K562 (cell line): Measurements from ENCODE around the gene ARHGAP18. TPM values are rescaled to one million over a fixed set of nuclear protein-coding genes. Genes with fewer than 3 reads are reported as not detected.
A peak's percentile ranks its signal among the peaks of the same experiment; 100 is the strongest.

ENCODE experiments used
- ATAC-seq: fragments of 200-7000 bp; cut with Tn5 transposase; 3 replicates; pipeline ENCODE4 v1.9.1; 2020; ENCODE audit warnings: moderate library complexity
- BruUV-seq: library from RNA; stranded (reverse); fragments of 400-500 nt; replicated peaks from 2 replicates; lab custom pipeline; 2021; lab: Mats Ljungman, UMichigan
- CTCF ChIA-PET: fragments of 300-600 bp; formaldehyde crosslinking; extraction: SDS; loops from one replicate; lab custom pipeline; 2021; ENCODE audit warnings: low intra/inter-chr PET ratio; lab: Yijun Ruan, JAX
- POLR2A ChIA-PET: fragments of 300-600, 350-650 bp; sonication (Branson Sonifier 250); formaldehyde crosslinking; extraction: SDS; loops from one replicate; lab custom pipeline; 2021; ENCODE audit warnings: antibody characterized with exemption, inconsistent platforms; lab: Yijun Ruan, JAX
- DNase-seq, 4 experiments: peaks; one replicate each; pipeline versions ENCODE4 v3.0.0 to v3.0.0-alpha.2; 2011 to 2018; ENCODE audit warnings: low spot score in 3 of 4, mixed read lengths in 3 of 4; ENCODE audit errors: extremely low read depth in 1 of 4
- FAIRE-seq: peaks from 2 replicates; lab custom pipeline; 2011; peaks lifted over from hg19 to GRCh38; lab: Jason Lieb, UNC
- H2AFZ ChIP-seq: 2 replicates; pipeline ENCODE4 v1.6.0; 2011; ENCODE audit warnings: low read depth, low read length, control low read depth, inconsistent platforms
- H3K27ac ChIP-seq: fragments of 200-600 bp; 3 replicates; pipeline ENCODE4 v1.8.0; 2011; ENCODE audit warnings: low read depth, mild to moderate bottlenecking, control low read depth, inconsistent platforms, low read length, moderate library complexity, mixed read lengths; ENCODE audit errors: extremely low read depth
- H3K27me3 ChIP-seq, 2 experiments: fragments of 300-600 bp in 1 of 2; 2 replicates in 1 of 2; 3 replicates in 1 of 2; pipeline versions ENCODE4 v1.6.0 to v1.8.0; 2011; ENCODE audit warnings: inconsistent platforms in 2 of 2, low read length in 2 of 2, mild to moderate bottlenecking in 1 of 2, mixed read lengths in 1 of 2, moderate library complexity in 1 of 2; ENCODE audit not compliant: control insufficient read depth in 2 of 2, insufficient read depth in 2 of 2
- H3K36me3 ChIP-seq: fragments of 300-600 bp; 3 replicates; pipeline ENCODE4 v1.8.0; 2011; ENCODE audit warnings: mild to moderate bottlenecking, low read length, inconsistent platforms; ENCODE audit not compliant: control insufficient read depth, insufficient read depth
- H3K4me1 ChIP-seq, 2 experiments: fragments of 200-600 bp in 1 of 2; replicated peaks in 1 of 2; 2 replicates in 1 of 2; 3 replicates in 1 of 2; pipeline versions ENCODE4 v1.5.1 to v1.8.0; 2011; ENCODE audit warnings: inconsistent platforms in 2 of 2, low read length in 2 of 2, mild to moderate bottlenecking in 1 of 2, mixed read lengths in 1 of 2, moderate library complexity in 1 of 2; ENCODE audit not compliant: control insufficient read depth in 2 of 2, insufficient read depth in 2 of 2
- H3K4me2 ChIP-seq: 2 replicates; pipeline ENCODE4 v1.6.1; 2011; ENCODE audit warnings: low read length, control low read depth, inconsistent platforms, mixed read lengths; ENCODE audit not compliant: insufficient read depth
- H3K4me3 ChIP-seq: fragments of 200-600 bp; sonication (generic), shearing (Covaris generic); 2 replicates; pipeline ENCODE4 v1.5.1; 2016; ENCODE audit warnings: control low read depth, inconsistent platforms
- H3K79me2 ChIP-seq: fragments of 200-600 bp; 3 replicates; pipeline ENCODE4 v1.8.0; 2011; ENCODE audit warnings: low read length, inconsistent platforms; ENCODE audit not compliant: control insufficient read depth, insufficient read depth
- H3K9ac ChIP-seq, 2 experiments: 2 replicates each; pipeline versions ENCODE4 v1.6.0 to v1.6.1; 2011; ENCODE audit warnings: low read depth in 2 of 2, low read length in 2 of 2, control low read depth in 1 of 2, inconsistent platforms in 1 of 2, mild to moderate bottlenecking in 1 of 2, mixed read lengths in 1 of 2; ENCODE audit not compliant: insufficient read depth in 1 of 2
- H3K9me1 ChIP-seq: one replicate; pipeline ENCODE4 v1.6.0; 2011; ENCODE audit warnings: inconsistent platforms, mild to moderate bottlenecking, low read length, moderate library complexity; ENCODE audit not compliant: control insufficient read depth, insufficient read depth
- H3K9me3 ChIP-seq: replicated peaks from 2 replicates; pipeline ENCODE4 v1.5.1; 2011; ENCODE audit warnings: low read depth, low read length, inconsistent platforms; ENCODE audit not compliant: control insufficient read depth, insufficient read depth
- H4K20me1 ChIP-seq: replicated peaks from 2 replicates; pipeline ENCODE4 v1.6.1; 2011; ENCODE audit warnings: low read length, inconsistent platforms, mixed read lengths; ENCODE audit not compliant: control insufficient read depth, insufficient read depth
- CBFA2T2 ChIP-seq: fragments of 450-650 bp; conservative IDR thresholded peaks from 2 replicates; pipeline ENCODE4 v1.6.1; 2017; ENCODE audit warnings: mild to moderate bottlenecking
- FOXA3 ChIP-seq, 2 experiments: fragments of 450-650 bp in 1 of 2; sonication (generic) in 1 of 2; formaldehyde crosslinking; IDR thresholded peaks in 1 of 2; conservative IDR thresholded peaks in 1 of 2; 2 replicates each; pipeline versions ENCODE4 v1.4.0 to v1.8.0; 2020 to 2022; ENCODE audit warnings: mild to moderate bottlenecking in 2 of 2, missing genetic modification reagents in 1 of 2
- FUS ChIP-seq: fragments of 200-400 bp; formaldehyde crosslinking; optimal IDR thresholded peaks from 2 replicates; pipeline ENCODE3; 2017; ENCODE audit warnings: low read depth, low read length
- HDAC2 ChIP-seq: fragments of 450-650 bp; IDR thresholded peaks from 2 replicates; pipeline ENCODE4 v1.6.1; 2016; ENCODE audit warnings: mild to moderate bottlenecking
- KAT7 ChIP-seq: sonication (generic); formaldehyde crosslinking; IDR thresholded peaks from 2 replicates; pipeline ENCODE4 v1.8.0; 2022; ENCODE audit warnings: missing genetic modification reagents, mild to moderate bottlenecking, borderline replicate concordance
- MTA1 ChIP-seq: fragments of 450-650 bp; IDR thresholded peaks from 2 replicates; pipeline ENCODE4 v1.6.1; 2017; ENCODE audit warnings: borderline replicate concordance
- SMARCB1 ChIP-seq: IDR thresholded peaks from 2 replicates; pipeline ENCODE4 v1.6.1; 2011; ENCODE audit warnings: improper control_type of control experiment, low read depth; ENCODE audit not compliant: insufficient read length
- SMARCE1 ChIP-seq: fragments of 450-650 bp; IDR thresholded peaks from 2 replicates; pipeline ENCODE4 v1.7.1; 2016; ENCODE audit warnings: mild to moderate bottlenecking
- SRSF7 ChIP-seq: fragments of 200-400 bp; formaldehyde crosslinking; optimal IDR thresholded peaks from 2 replicates; pipeline ENCODE3; 2017; ENCODE audit warnings: mild to moderate bottlenecking, low read depth, low read length
- TCF7L2 ChIP-seq: fragments of 150-350 bp; IDR thresholded peaks from 2 replicates; pipeline ENCODE4 v1.6.1; 2016; ENCODE audit warnings: low read depth, mild to moderate bottlenecking, low read length, moderate library complexity
- TEAD4 ChIP-seq, 2 experiments: sonication (generic) in 1 of 2; formaldehyde crosslinking in 1 of 2; IDR thresholded peaks; 2 replicates each; pipeline versions ENCODE4 v1.6.1 to v1.8.0; 2012 to 2022; ENCODE audit warnings: borderline replicate concordance in 1 of 2, inconsistent platforms in 1 of 2, low read length in 1 of 2, mild to moderate bottlenecking in 1 of 2, missing genetic modification reagents in 1 of 2
- ZBTB34 ChIP-seq: fragments of 250-450 bp; sonication (Bioruptor Pico); IDR thresholded peaks from 2 replicates; pipeline ENCODE4 v1.8.0; 2021; ENCODE audit warnings: mild to moderate bottlenecking, moderate library complexity
- ZC3H4 ChIP-seq: sonication (generic); formaldehyde crosslinking; IDR thresholded peaks from 2 replicates; pipeline ENCODE4 v1.9.0; 2021; ENCODE audit warnings: missing genetic modification reagents, borderline replicate concordance
- ZNF217 ChIP-seq: sonication (generic); formaldehyde crosslinking; IDR thresholded peaks from 2 replicates; pipeline ENCODE4 v1.8.0; 2022; ENCODE audit warnings: mild to moderate bottlenecking, missing genetic modification reagents
- ZNF316 ChIP-seq: fragments of 450-650 bp; IDR thresholded peaks from 2 replicates; pipeline ENCODE4 v1.6.1; 2016
- ZNF551 ChIP-seq: fragments of 250-450 bp; sonication (Bioruptor Pico); IDR thresholded peaks from 2 replicates; pipeline ENCODE4 v1.5.0; 2021; ENCODE audit warnings: mild to moderate bottlenecking, moderate library complexity
- ZNF75A ChIP-seq: fragments of 450-650 bp; formaldehyde crosslinking; IDR thresholded peaks from 2 replicates; pipeline ENCODE4 v1.4.0; 2020; ENCODE audit warnings: mild to moderate bottlenecking
- WGBS: fragments of 100-300 bp; shearing (Covaris generic); methylation state at CpG from one replicate; pipeline ENCODE4 v1.1.6; 2016; ENCODE audit warnings: low coverage, mixed read lengths; ENCODE audit not compliant: insufficient coverage; ENCODE audit errors: missing lambda C conversion rate; 5-methylcytosine and 5-hydroxymethylcytosine counted together
- in situ Hi-C: fragments of 300-500 bp; cut with MboI; formaldehyde crosslinking; loops from 4 replicates; pipeline ENCODE4 v1.15.0; 2018; ENCODE audit warnings: inconsistent platforms, mixed read lengths
- intact Hi-C: fragments of 100-400 bp; cut with micrococcal nuclease; formaldehyde crosslinking; loops from 2 replicates; pipeline ENCODE4 v1.14.2; 2022
- polyA plus RNA-seq, 8 experiments: library from polyadenylated mRNA; depleted of rRNA in 4 of 8; stranded (reverse) in 5 of 8; unstranded in 3 of 8; fragments of >200 nt; fragmentation: Nextera tagmentation in 2 of 8; fragmentation: Illumina TruSeq in 1 of 8; extraction: Ambion mirVana in 2 of 8; extraction: Trizol in 1 of 8; gene quantifications; 2 replicates each; pipeline versions ENCODE4 v1.2.1 to v1.2.3, GENCODE V29; 2011 to 2014; ENCODE audit warnings: inconsistent platforms in 1 of 8, missing spikeins in 1 of 8
- total RNA-seq, 7 experiments: library from RNA; depleted of rRNA in 6 of 7; stranded (reverse); fragments of >200 nt in 6 of 7; fragmentation: Illumina TruSeq in 2 of 7; extraction: Trizol in 2 of 7; gene quantifications; 2 replicates each; pipeline versions ENCODE4 v1.2.1 to v1.2.3, GENCODE V29; 2011 to 2021; ENCODE audit warnings: low replicate concordance in 1 of 7
- TF ChIP-seq, protein P1 (sequence below): fragments of 250-450 bp; sonication (Bioruptor Pico); IDR thresholded peaks from 2 replicates; pipeline ENCODE4 v1.9.0; 2021; ENCODE audit warnings: mild to moderate bottlenecking, inconsistent platforms

ARHGAP18 gene
- total and polyA plus RNA-seq, 9 of the 15 experiments (the other 6 are each of a cell fraction or from before 2014, with no cell fraction given): 13.3 to 29.7 (median 21.1) TPM

- TF ChIP-seq KAT7: no peak
- TF ChIP-seq, all 486 proteins: peak for 12
Measured at GRCh38 chr6:129678463-129678862, 31.5 kb downstream of the ARHGAP18 start (continued).

- peak overlapping the region in 1 of 2 experiments; percentile 33; a peak in 2 of 4 replicates for H3K9ac ChIP-seq
- H3K27ac ChIP-seq: peak overlapping the region; percentile 71
- peak overlapping the region; percentile 42 for H2AFZ ChIP-seq
- no peaks in the 10 kb centered on the region for H3K9me3 ChIP-seq
- 0 out of 3 replicates have a peak, but pooled peaks cover 7% of the 10 kb centered on the region for H3K36me3 ChIP-seq
- intact Hi-C loops: no loop called here
- no peaks in the 10 kb centered on the region for H4K20me1 ChIP-seq
- H3K4me3 ChIP-seq: no peak overlapping the region
- 17% methylated on average over 2 of the region's 2 CpGs for WGBS
- ChIA-PET POLR2A (interaction anchor here (0.7 to 1.6 kb wide), 2 partner anchors 18 to 32 kb away, joined by 3 to 4 read pairs; partner anchors contain the start of gene ARHGAP18), CTCF (interaction anchor here (0.7 kb wide), 1 partner anchor 79 kb away, joined by 3 read pairs; no protein-coding TSS in a partner anchor)
- no peaks in the 10 kb centered on the region for H3K9me1 ChIP-seq
- peak overlapping the region; percentile 61 for H3K4me2 ChIP-seq
- in situ Hi-C loops: no loop called here
- ATAC-seq (peak; percentile 58), DNase-seq (peak in 3 of 4 experiments; percentile 33 to 54 (median 35)), FAIRE-seq (peak; percentile 26)
- peaks cover 86% of the 10 kb centered on the region for H3K79me2 ChIP-seq
- no TSS peak for BruUV-seq
- no peaks in the 10 kb centered on the region for H3K27me3 ChIP-seq
- peaks cover 18 to 65% of the 10 kb centered on the region in 2 experiments for H3K4me1 ChIP-seq
- TF ChIP-seq TEAD4 (IDR thresholded peaks at IDR 0.05; ENCODE audit: low read length) (peak; percentile 70), TEAD4 (CRISPR knock-in tag; IDR thresholded peaks at IDR 0.05; ENCODE audit: borderline replicate concordance) (no peak), ZNF551 (CRISPR knock-in tag) (no peak), ZNF75A (CRISPR knock-in tag) (0 out of 2 replicates have a peak, but pooled peaks have one; percentile 21), CBFA2T2 (peak; percentile 60), ZNF217 (CRISPR knock-in tag) (no peak), TCF7L2 (no peak), ZNF316 (no peak), SMARCB1 (no peak), MTA1 (no peak), SRSF7 (no peak), SMARCE1 (peak; percentile 24; the same call in 1 of the 2 replicates), ZC3H4 (CRISPR knock-in tag) (no peak), FOXA3 (CRISPR knock-in tag; conservative IDR thresholded peaks at IDR 0.05 in 1 of 2, IDR thresholded peaks at IDR 0.05 in 1 of 2) (0 out of 4 replicates have a peak, but pooled peaks of 1 of the 2 experiments have one; percentile 24), HDAC2 (0 out of 2 replicates have a peak, but pooled peaks have one; percentile 34), ZBTB34 (no peak), FUS (no peak)
- TF ChIP-seq, protein P1, sequence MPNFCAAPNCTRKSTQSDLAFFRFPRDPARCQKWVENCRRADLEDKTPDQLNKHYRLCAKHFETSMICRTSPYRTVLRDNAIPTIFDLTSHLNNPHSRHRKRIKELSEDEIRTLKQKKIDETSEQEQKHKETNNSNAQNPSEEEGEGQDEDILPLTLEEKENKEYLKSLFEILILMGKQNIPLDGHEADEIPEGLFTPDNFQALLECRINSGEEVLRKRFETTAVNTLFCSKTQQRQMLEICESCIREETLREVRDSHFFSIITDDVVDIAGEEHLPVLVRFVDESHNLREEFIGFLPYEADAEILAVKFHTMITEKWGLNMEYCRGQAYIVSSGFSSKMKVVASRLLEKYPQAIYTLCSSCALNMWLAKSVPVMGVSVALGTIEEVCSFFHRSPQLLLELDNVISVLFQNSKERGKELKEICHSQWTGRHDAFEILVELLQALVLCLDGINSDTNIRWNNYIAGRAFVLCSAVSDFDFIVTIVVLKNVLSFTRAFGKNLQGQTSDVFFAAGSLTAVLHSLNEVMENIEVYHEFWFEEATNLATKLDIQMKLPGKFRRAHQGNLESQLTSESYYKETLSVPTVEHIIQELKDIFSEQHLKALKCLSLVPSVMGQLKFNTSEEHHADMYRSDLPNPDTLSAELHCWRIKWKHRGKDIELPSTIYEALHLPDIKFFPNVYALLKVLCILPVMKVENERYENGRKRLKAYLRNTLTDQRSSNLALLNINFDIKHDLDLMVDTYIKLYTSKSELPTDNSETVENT (CRISPR knock-in tag): no peak
Measured at GRCh38 chr6:129677620-129678325, 32.2 kb downstream of the ARHGAP18 start.
